ENCODE measurements around the gene MTM1. TPM values are rescaled to one million over a fixed set of nuclear protein-coding genes. Genes with fewer than 3 reads are reported as not detected.

The MTM1 gene
- total RNA-seq, 3 donors from 2014 or later = 14.7 to 17.3 (median 14.7) TPM

DNA sequence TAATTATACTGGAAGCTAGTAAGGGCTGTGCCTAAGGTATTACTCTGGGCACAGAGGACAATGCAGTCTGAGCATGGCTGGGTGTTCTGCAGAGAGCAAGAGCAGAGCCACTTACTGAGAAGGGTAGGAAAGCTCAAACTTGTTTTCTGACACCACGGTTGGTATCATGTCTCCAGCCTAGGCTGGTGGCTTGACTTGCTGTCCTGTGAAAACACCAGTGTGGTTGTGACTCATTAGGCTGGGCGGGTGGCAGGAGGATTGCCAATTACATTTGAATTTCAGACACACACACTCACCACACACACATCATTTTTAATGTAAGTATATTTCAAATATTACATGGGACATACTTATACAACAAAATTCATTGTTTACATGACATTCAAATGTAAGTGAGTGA is 19.7 kb upstream of the MTM1 start:
- intact Hi-C loops (cut with DNase I; ENCODE audit: low total_unique reads) = no loop called here
- TF ChIP-seq POLR2AphosphoS5 (IDR thresholded peaks at IDR 0.05) = no peak
- TF ChIP-seq, protein P1, sequence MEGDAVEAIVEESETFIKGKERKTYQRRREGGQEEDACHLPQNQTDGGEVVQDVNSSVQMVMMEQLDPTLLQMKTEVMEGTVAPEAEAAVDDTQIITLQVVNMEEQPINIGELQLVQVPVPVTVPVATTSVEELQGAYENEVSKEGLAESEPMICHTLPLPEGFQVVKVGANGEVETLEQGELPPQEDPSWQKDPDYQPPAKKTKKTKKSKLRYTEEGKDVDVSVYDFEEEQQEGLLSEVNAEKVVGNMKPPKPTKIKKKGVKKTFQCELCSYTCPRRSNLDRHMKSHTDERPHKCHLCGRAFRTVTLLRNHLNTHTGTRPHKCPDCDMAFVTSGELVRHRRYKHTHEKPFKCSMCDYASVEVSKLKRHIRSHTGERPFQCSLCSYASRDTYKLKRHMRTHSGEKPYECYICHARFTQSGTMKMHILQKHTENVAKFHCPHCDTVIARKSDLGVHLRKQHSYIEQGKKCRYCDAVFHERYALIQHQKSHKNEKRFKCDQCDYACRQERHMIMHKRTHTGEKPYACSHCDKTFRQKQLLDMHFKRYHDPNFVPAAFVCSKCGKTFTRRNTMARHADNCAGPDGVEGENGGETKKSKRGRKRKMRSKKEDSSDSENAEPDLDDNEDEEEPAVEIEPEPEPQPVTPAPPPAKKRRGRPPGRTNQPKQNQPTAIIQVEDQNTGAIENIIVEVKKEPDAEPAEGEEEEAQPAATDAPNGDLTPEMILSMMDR (IDR thresholded peaks at IDR 0.05) = no peak
- no peak for TF ChIP-seq POLR2A (IDR thresholded peaks at IDR 0.05)
- Histone ChIP-seq H3K9me3 (no peaks in the 10 kb centered on the region), H3K27me3 (peaks cover 0 to 30% of the 10 kb centered on the region in 2 donors), H3K36me3 (no peaks in the 10 kb centered on the region), H3K4me1 (no peaks in the 10 kb centered on the region), H3K27ac (no peak overlapping the region), H3K4me3 (no peak overlapping the region)
- no peak for DNase-seq (ENCODE audit: low spot score in 2 of 2)

DNA sequence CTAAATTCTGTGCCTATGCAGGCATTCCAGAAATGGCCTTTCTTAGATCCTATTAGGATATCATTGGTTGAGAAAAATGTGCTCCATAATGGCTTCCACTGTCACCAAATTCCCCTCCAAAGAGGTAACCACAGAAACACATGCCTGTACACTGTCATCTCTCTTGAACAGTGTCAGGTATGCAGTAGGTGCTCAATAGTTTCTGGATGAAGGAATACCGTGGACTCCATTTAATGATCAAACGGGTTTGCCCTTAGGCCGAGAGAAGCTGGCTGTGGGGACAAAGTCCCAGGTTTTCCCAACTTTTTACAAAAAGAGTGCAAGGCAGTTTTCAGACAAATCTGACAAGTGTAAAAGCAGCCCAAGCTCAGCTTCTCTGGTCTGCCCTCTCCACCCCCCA is 16.5 kb upstream of the MTM1 start:
- no peak overlapping the region for H3K27ac ChIP-seq
- no peak for DNase-seq (ENCODE audit: low spot score in 2 of 2)
- no peak overlapping the region for H3K4me3 ChIP-seq
- H3K27me3 ChIP-seq = peaks cover 0 to 22% of the 10 kb centered on the region in 2 donors
- H3K36me3 ChIP-seq = no peaks in the 10 kb centered on the region
- no peaks in the 10 kb centered on the region for H3K9me3 ChIP-seq
- H3K4me1 ChIP-seq = no peaks in the 10 kb centered on the region
- TF ChIP-seq POLR2A (IDR thresholded peaks at IDR 0.05) (no peak), POLR2AphosphoS5 (IDR thresholded peaks at IDR 0.05) (no peak)
- TF ChIP-seq, protein P1 (IDR thresholded peaks at IDR 0.05) = no peak
- intact Hi-C loops (cut with DNase I; ENCODE audit: low total_unique reads) = no loop called here

DNA sequence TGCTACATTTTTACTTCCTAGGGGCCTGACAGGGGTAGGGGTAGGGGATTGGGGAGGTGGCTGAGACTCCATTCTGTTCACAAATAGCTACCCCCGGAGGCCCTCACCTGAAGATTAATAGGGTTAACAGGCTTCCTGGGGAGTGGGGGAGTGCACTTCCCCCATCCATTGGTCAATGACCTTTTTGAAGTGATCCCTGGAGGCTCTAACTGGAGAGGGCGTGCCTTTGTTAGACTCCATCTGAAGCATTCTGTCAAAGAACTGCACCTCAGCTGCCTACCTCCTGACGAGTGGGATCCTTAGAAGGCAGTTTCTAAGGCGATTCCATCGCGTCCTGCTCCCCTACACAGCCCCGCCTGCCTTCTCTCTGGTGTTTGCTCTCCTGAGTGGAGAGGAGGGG is 10.0 kb upstream of the MTM1 start:
- DNase-seq (ENCODE audit: low spot score in 2 of 2) = no peak
- H3K9me3 ChIP-seq = no peaks in the 10 kb centered on the region
- intact Hi-C loops (cut with DNase I; ENCODE audit: low total_unique reads) = no loop called here
- no peak overlapping the region for H3K4me3 ChIP-seq
- TF ChIP-seq, protein P1 (IDR thresholded peaks at IDR 0.05) = no peak
- no peak for TF ChIP-seq POLR2A (IDR thresholded peaks at IDR 0.05)
- no peak for TF ChIP-seq POLR2AphosphoS5 (IDR thresholded peaks at IDR 0.05)
- H3K36me3 ChIP-seq = no peaks in the 10 kb centered on the region
- no peak overlapping the region for H3K27ac ChIP-seq
- H3K4me1 ChIP-seq = no peaks in the 10 kb centered on the region
- peaks cover 0 to 10% of the 10 kb centered on the region in 2 donors for H3K27me3 ChIP-seq

DNA sequence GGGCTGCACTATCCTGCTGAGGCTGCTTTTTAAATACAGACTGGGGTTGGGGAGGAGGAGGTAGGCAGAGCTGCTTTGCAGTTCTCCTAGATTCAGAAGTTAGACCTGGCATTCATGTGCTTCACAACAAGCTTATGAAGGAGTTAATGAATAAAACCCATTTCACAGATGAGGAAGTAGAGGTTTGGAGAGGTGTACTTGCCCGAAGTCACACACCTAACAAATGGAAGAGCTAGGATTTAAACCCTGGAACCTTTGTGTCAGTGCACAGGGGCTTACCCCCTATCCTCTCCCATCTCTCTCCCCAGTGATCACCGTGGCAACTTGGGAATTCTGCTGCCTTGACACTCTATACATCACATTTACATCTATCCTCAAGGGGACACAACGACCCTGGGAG is 3.6 kb upstream of the MTM1 start:
- Histone ChIP-seq H3K9me3 (no peaks in the 10 kb centered on the region), H3K4me3 (no peak overlapping the region), H3K27ac (no peak overlapping the region), H3K4me1 (no peaks in the 10 kb centered on the region), H3K36me3 (no peaks in the 10 kb centered on the region), H3K27me3 (peaks cover 0 to 7% of the 10 kb centered on the region in 2 donors)
- TF ChIP-seq POLR2A (IDR thresholded peaks at IDR 0.05) = no peak
- TF ChIP-seq, protein P1 (IDR thresholded peaks at IDR 0.05) = no peak
- TF ChIP-seq POLR2AphosphoS5 (IDR thresholded peaks at IDR 0.05) = no peak
- no peak for DNase-seq (ENCODE audit: low spot score in 2 of 2)
- intact Hi-C loops (cut with DNase I; ENCODE audit: low total_unique reads) = no loop called here

DNA sequence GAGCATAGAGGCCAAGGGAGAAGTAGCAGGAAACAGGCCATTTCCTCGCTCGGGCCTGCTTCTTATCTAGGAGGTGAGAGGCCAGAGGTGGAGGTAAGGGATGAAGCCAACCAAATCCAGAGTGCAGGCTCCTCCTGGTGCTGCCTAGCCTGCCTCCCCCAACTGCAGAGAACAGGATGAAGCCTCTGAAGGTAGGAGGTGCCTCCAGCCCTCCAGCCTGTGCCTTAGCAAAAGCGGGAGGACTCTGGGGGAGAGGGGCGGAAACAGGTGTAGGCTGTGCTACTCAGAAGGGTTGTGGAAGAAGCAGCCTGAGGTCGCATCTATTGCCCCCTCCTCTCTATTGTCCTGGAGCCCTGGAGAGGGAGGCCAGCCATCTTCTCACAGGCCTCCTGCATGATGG is 2.9 kb upstream of the MTM1 start:
- intact Hi-C loops (cut with DNase I; ENCODE audit: low total_unique reads) = no loop called here
- no peak overlapping the region for H3K4me3 ChIP-seq
- no peak for DNase-seq (ENCODE audit: low spot score in 2 of 2)
- H3K36me3 ChIP-seq = no peaks in the 10 kb centered on the region
- no peaks in the 10 kb centered on the region for H3K4me1 ChIP-seq
- TF ChIP-seq POLR2A (IDR thresholded peaks at IDR 0.05) (no peak), POLR2AphosphoS5 (IDR thresholded peaks at IDR 0.05) (no peak)
- TF ChIP-seq, protein P1 (IDR thresholded peaks at IDR 0.05) = no peak
- no peaks in the 10 kb centered on the region for H3K9me3 ChIP-seq
- H3K27ac ChIP-seq = no peak overlapping the region
- H3K27me3 ChIP-seq = peaks cover 0 to 7% of the 10 kb centered on the region in 2 donors
